Neural cell (in vitro differentiated cells): Measurements from ENCODE around the gene LPCAT1.

Source experiments
- CTCF ChIP-seq: fragments of 450-650 bp; IDR thresholded peaks from 2 replicates; pipeline ENCODE4 v1.5.1; 2014; ENCODE audit warnings: antibody characterized with exemption, mild to moderate bottlenecking, moderate library complexity; ENCODE audit not compliant: poor library complexity, severe bottlenecking
- REST ChIP-seq: IDR thresholded peaks from 2 replicates; pipeline ENCODE4 v1.6.1; 2012; ENCODE audit warnings: borderline replicate concordance

GRCh38 chr5:1514027-1514818 is 9.5 kb downstream of the LPCAT1 start:
- no peak for TF ChIP-seq CTCF
- no peak for TF ChIP-seq REST
